ENCODE results near the gene OXCT2. TPM values are rescaled to one million over a fixed set of nuclear protein-coding genes. Genes with fewer than 3 reads are reported as not detected.
"Not testable (repeated sequence)": the region's sequence is repeated elsewhere in the genome, so short reads cannot be mapped to it uniquely, and the experiment has no call there.

The OXCT2 gene
- total RNA-seq, 1 donor from 2014 or later = 1.1 TPM

GRCh38 chr1:39798859-39799769 is 28.0 kb upstream of the OXCT2 start:
- not testable (repeated sequence) for H3K36me3 ChIP-seq (ENCODE audit: control insufficient read depth, insufficient read depth, low read length); H3K27me3 ChIP-seq (ENCODE audit: control insufficient read depth, insufficient read depth, low read length); H3K4me3 ChIP-seq (ENCODE audit: low read depth, low read length)
- FAIRE-seq (peak; percentile 92), DNase-seq (ENCODE audit: low read depth) (peak; percentile 65)
- peak; percentile 41 for TF ChIP-seq CTCF (IDR thresholded peaks at IDR 0.05; ENCODE audit: insufficient read depth, low read length, severe bottlenecking)

DNA sequence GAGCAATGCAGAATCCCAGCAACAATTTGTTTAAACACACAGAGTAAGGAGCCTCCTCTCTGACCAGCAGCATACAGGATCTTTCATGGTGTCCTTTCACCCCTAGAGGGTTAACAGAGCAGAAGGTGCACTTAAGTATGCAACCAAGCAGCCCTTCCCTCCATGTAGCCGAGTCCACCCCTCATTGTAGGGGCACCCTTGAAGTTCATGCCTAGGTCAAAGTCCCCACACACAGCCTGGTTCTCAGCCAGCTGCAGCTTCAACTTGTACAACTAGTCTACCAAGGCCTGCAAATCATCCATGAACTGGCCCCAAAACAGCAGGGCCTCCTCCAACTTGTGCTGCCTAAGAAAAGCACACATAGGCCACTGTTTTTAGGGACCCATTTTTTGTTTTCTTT is 24.5 kb upstream of the OXCT2 start:
- no peaks in the 10 kb centered on the region for H3K36me3 ChIP-seq (ENCODE audit: control insufficient read depth, insufficient read depth, low read length)
- FAIRE-seq (no peak), DNase-seq (ENCODE audit: low read depth) (no peak)
- no peak for TF ChIP-seq CTCF (IDR thresholded peaks at IDR 0.05; ENCODE audit: insufficient read depth, low read length, severe bottlenecking)
- no peaks in the 10 kb centered on the region for H3K27me3 ChIP-seq (ENCODE audit: control insufficient read depth, insufficient read depth, low read length)
- H3K4me3 ChIP-seq (ENCODE audit: low read depth, low read length) = no peak overlapping the region

- H3K27me3 ChIP-seq (ENCODE audit: control insufficient read depth, insufficient read depth, low read length) = peaks cover 9% of the 10 kb centered on the region
- H3K4me3 ChIP-seq (ENCODE audit: low read depth, low read length) = no peak overlapping the region
- DNase-seq (ENCODE audit: low read depth) (no peak), FAIRE-seq (no peak)
- no peaks in the 10 kb centered on the region for H3K36me3 ChIP-seq (ENCODE audit: control insufficient read depth, insufficient read depth, low read length)
- no peak for TF ChIP-seq CTCF (IDR thresholded peaks at IDR 0.05; ENCODE audit: insufficient read depth, low read length, severe bottlenecking)
Measured at GRCh38 chr1:39791838-39792237, 20.7 kb upstream of the OXCT2 start.

DNA sequence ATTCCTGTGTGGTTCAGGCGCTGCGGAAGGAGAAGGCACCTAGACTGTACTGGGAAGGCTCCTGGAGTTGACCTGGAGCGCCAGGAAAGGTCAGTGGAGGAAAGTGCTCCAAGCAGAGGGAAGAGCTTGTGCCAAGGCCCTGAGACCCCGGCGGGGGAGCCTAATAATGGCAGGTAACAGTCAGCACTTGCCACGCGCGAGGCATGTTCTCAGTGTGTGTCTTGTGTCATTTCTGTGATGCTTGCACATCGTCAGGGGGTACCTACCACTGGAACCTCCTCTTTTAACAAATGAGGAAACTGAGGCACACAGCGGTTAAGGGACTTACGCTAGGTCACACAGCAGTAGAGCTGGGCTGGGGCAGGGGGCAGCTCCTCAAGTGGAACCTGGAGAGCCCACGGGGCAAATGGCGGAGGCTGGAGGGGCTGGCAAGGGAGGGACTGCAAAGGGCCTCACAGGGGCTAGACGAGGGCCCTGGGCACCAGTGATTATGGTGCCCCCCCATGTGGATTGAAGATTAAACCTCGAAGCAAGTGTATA is 18.5 kb upstream of the OXCT2 start:
- H3K27me3 ChIP-seq (ENCODE audit: control insufficient read depth, insufficient read depth, low read length) = peaks cover 11% of the 10 kb centered on the region
- DNase-seq (ENCODE audit: low read depth) (no peak), FAIRE-seq (no peak)
- no peaks in the 10 kb centered on the region for H3K36me3 ChIP-seq (ENCODE audit: control insufficient read depth, insufficient read depth, low read length)
- no peak overlapping the region for H3K4me3 ChIP-seq (ENCODE audit: low read depth, low read length)
- no peak for TF ChIP-seq CTCF (IDR thresholded peaks at IDR 0.05; ENCODE audit: insufficient read depth, low read length, severe bottlenecking)

- FAIRE-seq = no peak
- H3K36me3 ChIP-seq (ENCODE audit: control insufficient read depth, insufficient read depth, low read length) = no peaks in the 10 kb centered on the region
- no peak for DNase-seq (ENCODE audit: low read depth)
- TF ChIP-seq CTCF (IDR thresholded peaks at IDR 0.05; ENCODE audit: insufficient read depth, low read length, severe bottlenecking) = no peak
- peak within 1 kb of the TSS; percentile 28 for H3K4me3 ChIP-seq (ENCODE audit: low read depth, low read length)
- peaks cover 11% of the 10 kb centered on the region for H3K27me3 ChIP-seq (ENCODE audit: control insufficient read depth, insufficient read depth, low read length)
Measured at GRCh38 chr1:39788758-39789570, 17.8 kb upstream of the OXCT2 start, which contains the start of gene BMP8B. TSS of gene BMP8B (minus strand) at chr1:39788865. CDS start at chr1:39788485, 380 bp downstream.

All from bronchial epithelial cell (primary cell).